Small intestine (tissue), 7 donors: ENCODE measurements around the gene RASGRP2. TPM values are rescaled to one million over a fixed set of nuclear protein-coding genes. Genes with fewer than 3 reads are reported as not detected.

Source experiments
- DNase-seq, 2 donors: peaks; one replicate each; pipeline versions ENCODE4 v3.0.0 to v3.0.0-alpha.2; 2013
- FAIRE-seq: peaks from 2 replicates; lab custom pipeline; 2012; peaks lifted over from hg19 to GRCh38; lab: Jason Lieb, UNC
- H3K27ac ChIP-seq, 3 donors: one replicate each; pipeline ENCODE4 v1.5.1; 2013; ENCODE audit warnings: low read length in 2 of 3, mild to moderate bottlenecking in 2 of 3, control low read depth in 1 of 3, inconsistent platforms in 1 of 3, low read depth in 1 of 3, moderate library complexity in 1 of 3
- H3K27me3 ChIP-seq, 3 donors: one replicate each; pipeline ENCODE4 v1.6.1; 2013; ENCODE audit warnings: low read length in 3 of 3, inconsistent platforms in 1 of 3; ENCODE audit not compliant: control insufficient read depth in 3 of 3, insufficient read depth in 3 of 3
- H3K36me3 ChIP-seq, 3 donors: one replicate each; pipeline ENCODE4 v1.6.1; 2013; ENCODE audit warnings: low read length in 3 of 3, inconsistent platforms in 1 of 3, low read depth in 1 of 3, mild to moderate bottlenecking in 1 of 3, moderate library complexity in 1 of 3; ENCODE audit not compliant: control insufficient read depth in 3 of 3, insufficient read depth in 2 of 3
- H3K4me1 ChIP-seq, 3 donors: one replicate each; pipeline ENCODE4 v1.6.1; 2013; ENCODE audit warnings: low read length in 2 of 3, inconsistent platforms in 1 of 3, low read depth in 1 of 3, mild to moderate bottlenecking in 1 of 3, moderate library complexity in 1 of 3; ENCODE audit not compliant: control insufficient read depth in 3 of 3, insufficient read depth in 2 of 3
- H3K4me3 ChIP-seq, 3 donors: one replicate each; pipeline ENCODE4 v1.5.1; 2013; ENCODE audit warnings: low read length in 3 of 3, control low read depth in 1 of 3, inconsistent platforms in 1 of 3, low read depth in 1 of 3, mild to moderate bottlenecking in 1 of 3, moderate library complexity in 1 of 3
- H3K9me3 ChIP-seq, 2 donors: one replicate each; pipeline ENCODE4 v1.6.1; 2013; ENCODE audit warnings: low read depth in 1 of 2, low read length in 1 of 2; ENCODE audit not compliant: control insufficient read depth in 2 of 2, insufficient read depth in 1 of 2
- WGBS, 3 donors: extraction: QIAGEN DNeasy Blood & Tissue Kit; methylation state at CpG; one replicate each; pipeline ENCODE4 v1.1.7; 2013; 5-methylcytosine and 5-hydroxymethylcytosine counted together
- polyA plus RNA-seq, 4 donors: library from polyadenylated mRNA; stranded (reverse) in 3 of 4; unstranded in 1 of 4; fragments of 200-250 nt in 3 of 4; fragments of 120-200 nt in 1 of 4; gene quantifications; one replicate each; pipeline versions ENCODE4 v1.2.1 to v1.2.3, GENCODE V29; 2013
- donor health status: healthy with polysubstance abuse.
- donor health status: control.
- donor health status: control.
- donor health status: Bipolar disorder and iron deficiency.
- donor health status: healthy.

Gene RASGRP2
- polyA plus RNA-seq, 4 donors = 2.9 to 14.6 (median 4.1) TPM

DNA sequence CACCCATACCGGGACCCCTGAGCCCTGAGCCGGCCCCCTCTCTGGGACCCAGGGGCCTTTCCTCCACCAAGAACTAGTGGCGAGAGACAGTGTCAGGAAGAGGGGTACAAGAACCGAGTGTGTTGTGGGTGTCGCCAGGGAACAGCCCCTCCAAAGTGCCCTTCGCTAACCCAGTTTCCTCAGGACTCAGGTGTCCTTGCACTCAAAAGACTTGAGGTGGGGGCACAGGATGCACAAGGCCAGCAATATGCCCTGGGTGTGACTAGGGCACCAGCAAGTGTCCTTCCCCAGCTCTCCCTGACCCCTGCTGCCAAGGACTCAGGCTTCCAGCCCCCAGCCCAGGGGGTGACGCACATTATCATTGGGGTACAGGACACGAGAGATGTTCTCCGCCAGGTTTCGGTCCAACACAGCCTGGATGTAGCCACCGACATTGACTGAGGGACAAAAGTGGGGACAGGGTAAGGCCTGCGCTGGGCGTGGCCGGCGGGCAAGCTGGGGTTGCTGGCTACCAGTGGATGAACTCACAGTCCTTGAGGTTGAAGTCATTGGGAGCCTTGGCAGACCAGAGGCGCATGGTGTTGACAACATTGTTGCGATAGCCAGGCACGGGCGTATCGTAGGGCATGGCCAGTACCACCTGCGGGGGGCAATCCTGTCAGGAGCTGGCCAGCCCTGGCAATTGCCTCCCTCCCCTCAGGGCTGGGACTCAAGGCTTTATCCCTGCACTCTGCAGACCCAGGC, 11.1 kb upstream of the RASGRP2 start:
- DNase-seq (no peak), FAIRE-seq (no peak)
- H3K36me3 ChIP-seq = peaks cover 0 to 7% (median 0%) of the 10 kb centered on the region in 3 donors
- H3K4me3 ChIP-seq = no peak overlapping the region
- no peaks in the 10 kb centered on the region for H3K27me3 ChIP-seq
- H3K9me3 ChIP-seq = no peaks in the 10 kb centered on the region
- no peak overlapping the region for H3K27ac ChIP-seq
- peaks cover 0 to 4% (median 0%) of the 10 kb centered on the region in 3 donors for H3K4me1 ChIP-seq
- 92% methylated on average over 21 of the region's 21 CpGs for WGBS, 3 donors

DNA sequence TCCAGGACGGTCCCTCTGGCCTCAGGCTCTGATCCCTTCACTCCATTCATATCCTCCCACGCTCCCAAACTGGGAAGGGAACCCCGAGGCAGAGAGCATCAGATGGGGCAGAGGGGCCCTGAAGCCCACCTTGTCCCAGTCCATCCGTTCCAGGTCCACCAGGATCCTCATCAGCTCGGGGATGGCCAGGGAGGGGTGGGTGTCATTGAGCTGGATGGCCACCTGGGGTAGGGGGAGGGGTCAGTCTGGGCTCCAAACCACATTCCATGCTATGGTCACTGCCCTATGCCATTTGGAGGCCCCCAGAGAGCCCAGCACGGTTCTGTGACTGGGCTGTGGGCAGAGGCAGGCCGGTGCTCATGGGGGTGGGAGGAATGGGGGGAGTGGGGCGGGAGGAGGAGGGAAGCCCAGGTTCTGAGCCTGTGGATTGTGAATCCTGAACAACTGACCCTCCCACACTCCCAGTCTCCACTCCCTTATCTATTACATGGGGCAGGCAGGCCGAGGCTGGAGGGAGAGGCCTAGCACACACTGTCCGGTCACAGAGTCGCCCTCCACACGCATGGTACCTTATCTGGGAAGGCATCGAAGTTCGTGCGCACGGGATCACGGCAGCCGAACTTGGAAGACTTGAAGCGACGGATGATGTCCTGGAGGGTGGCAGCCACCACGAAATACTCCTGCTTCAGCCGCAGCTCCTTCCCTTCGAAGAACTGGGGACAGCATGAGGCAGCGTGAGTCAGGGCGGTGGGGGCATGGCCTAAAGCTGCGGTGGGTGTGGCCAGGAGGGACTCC, 10.4 kb upstream of the RASGRP2 start:
- H3K4me1 ChIP-seq = no peaks in the 10 kb centered on the region

DNA sequence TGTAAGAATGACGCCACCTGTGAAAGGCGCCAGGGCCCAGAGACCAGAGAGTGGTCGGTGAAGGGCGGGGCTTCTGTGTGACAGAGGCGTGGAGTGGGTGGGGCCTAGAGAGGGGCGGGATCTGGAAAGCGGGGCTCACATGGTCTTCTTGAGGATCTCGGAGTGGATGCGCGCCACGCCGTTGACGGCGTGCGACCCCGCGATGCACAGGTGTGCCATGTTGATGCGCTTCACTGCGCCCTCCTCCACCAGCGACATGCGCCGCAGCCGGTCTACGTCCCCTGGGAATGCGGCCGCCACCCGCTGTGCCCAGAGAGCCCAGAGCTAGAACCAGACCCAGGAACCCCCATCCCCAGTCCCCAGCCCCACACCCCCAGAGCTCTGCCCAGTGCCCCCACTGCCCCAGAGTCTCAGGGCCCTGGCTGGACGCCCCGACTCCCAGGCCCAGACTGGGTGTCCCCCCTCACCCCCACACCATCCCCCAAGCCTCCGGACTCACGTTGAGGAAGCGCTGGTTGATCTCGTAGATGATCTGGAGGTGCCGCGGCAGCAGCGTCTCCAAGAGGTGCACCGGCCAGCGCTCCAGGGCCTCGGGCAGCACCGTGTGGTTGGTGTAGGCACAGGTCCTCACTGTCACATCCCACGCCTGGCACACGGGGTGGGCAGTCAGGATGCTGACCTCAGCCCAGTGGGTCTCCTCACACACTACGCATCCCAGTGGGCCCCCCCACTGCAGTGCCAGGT, 9.6 kb upstream of the RASGRP2 start:
- no peaks in the 10 kb centered on the region for H3K4me1 ChIP-seq
- 94 to 97% (median 95%) methylated on average over 35 to 43 of the region's 43 CpGs for WGBS, 3 donors
- no peak overlapping the region for H3K27ac ChIP-seq
- DNase-seq (no peak), FAIRE-seq (no peak)
- H3K4me3 ChIP-seq = no peak overlapping the region
- peaks cover 0 to 7% (median 0%) of the 10 kb centered on the region in 3 donors for H3K36me3 ChIP-seq
- H3K9me3 ChIP-seq = no peaks in the 10 kb centered on the region
- no peaks in the 10 kb centered on the region for H3K27me3 ChIP-seq

More for the DNA sequence above, 10.4 kb upstream of the RASGRP2 start:
- H3K27ac ChIP-seq = no peak overlapping the region
- DNase-seq = no peak
- H3K9me3 ChIP-seq = no peaks in the 10 kb centered on the region
- WGBS, 3 donors = 84 to 90% (median 88%) methylated on average over 25 to 26 of the region's 26 CpGs
- peaks cover 0 to 7% (median 0%) of the 10 kb centered on the region in 3 donors for H3K36me3 ChIP-seq
- no peak for FAIRE-seq
- H3K27me3 ChIP-seq = no peaks in the 10 kb centered on the region
- no peak overlapping the region for H3K4me3 ChIP-seq

DNA sequence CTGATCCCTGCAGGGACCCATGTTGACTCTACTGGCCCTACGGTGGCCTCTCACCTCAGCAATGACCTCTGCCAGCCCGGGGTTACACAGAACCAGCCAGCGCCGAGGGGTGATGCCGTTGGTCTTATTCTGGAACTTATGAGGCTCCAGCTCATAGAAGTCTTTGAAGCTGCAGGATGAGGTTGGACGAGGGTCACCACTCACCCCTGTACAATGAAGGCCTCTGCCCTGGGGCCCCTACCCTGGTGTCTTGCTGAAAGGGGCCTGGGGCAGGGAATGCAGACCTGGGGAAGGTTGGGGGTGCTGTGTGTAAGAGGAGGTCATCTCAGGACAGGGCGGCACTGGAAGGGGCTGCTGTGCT, 9.1 kb upstream of the RASGRP2 start:
- Histone ChIP-seq H3K4me1 (no peaks in the 10 kb centered on the region), H3K9me3 (no peaks in the 10 kb centered on the region), H3K27me3 (peaks cover 0 to 3% (median 0%) of the 10 kb centered on the region in 3 donors), H3K27ac (no peak overlapping the region), H3K36me3 (peaks cover 0 to 7% (median 0%) of the 10 kb centered on the region in 3 donors), H3K4me3 (no peak overlapping the region)
- WGBS, 3 donors = 91 to 94% (median 93%) methylated on average over 7 of the region's 7 CpGs
- no peak for FAIRE-seq
- DNase-seq = no peak

DNA sequence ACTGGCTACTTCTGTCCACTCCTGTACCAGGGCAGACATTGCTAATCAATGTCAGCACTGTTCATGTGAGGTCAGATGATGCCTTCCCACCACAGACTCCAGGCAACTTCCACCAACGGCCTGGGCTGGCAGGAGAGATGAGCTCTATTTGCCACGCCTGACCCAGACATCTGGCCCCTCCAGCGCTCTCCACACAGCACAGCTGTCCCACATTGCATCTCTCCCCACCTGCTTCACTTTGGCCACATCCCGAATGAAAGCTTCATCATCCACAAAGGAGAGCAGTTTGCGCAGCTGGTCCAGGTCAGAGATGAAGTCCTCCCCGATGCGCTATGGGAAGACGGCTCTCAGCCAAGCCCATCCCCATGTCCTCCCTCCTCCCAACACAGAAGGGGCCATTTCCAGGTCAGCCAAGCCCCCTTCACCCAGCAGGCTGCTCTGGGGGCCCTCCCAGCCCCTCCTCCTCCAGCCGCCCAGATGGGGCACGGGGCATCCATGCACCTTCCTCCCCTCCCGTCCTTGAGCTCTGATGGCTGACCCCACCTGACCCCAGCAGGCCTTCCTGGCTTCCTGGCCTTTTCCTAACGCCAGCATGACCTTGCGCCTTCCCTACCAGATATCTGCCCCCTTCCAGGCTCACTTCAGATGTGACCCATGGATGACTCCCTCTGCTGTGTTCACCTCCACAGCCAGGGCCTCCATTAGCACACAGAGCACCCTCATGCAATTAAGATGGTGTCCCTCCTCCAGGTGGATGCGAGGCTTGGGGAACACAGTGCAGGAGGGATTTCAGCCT, 8.4 kb upstream of the RASGRP2 start:
- FAIRE-seq = no peak
- Histone ChIP-seq H3K36me3 (peaks cover 0 to 4% (median 0%) of the 10 kb centered on the region in 3 donors), H3K4me1 (no peaks in the 10 kb centered on the region), H3K27me3 (peaks cover 0 to 5% (median 0%) of the 10 kb centered on the region in 3 donors), H3K4me3 (no peak overlapping the region), H3K9me3 (no peaks in the 10 kb centered on the region), H3K27ac (no peak overlapping the region)
- 82 to 85% (median 84%) methylated on average over 14 of the region's 14 CpGs for WGBS, 3 donors
- DNase-seq = no peak

DNA sequence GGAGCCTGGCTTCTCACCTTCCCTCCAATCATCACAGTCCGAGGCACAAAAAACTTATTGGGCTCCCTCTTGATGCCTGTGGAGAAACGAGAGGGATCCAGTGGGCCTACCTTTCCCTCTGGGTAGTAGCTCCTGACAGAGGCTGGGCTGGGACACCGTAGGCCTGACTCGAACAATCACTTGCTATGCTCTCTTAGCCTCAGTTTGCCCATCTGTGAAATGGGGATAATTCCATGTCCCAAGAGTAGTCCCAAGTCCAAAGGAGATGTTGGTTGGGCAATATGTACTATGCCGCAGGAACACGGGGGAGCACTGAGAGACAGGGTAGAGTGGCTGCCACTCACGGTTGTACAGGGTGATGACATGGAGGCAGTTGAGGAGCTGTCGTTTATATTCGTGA, 7.6 kb upstream of the RASGRP2 start:
- DNase-seq (no peak), FAIRE-seq (no peak)
- Histone ChIP-seq H3K27ac (no peak overlapping the region), H3K9me3 (no peaks in the 10 kb centered on the region), H3K4me3 (no peak overlapping the region), H3K4me1 (no peaks in the 10 kb centered on the region), H3K27me3 (peaks cover 0 to 13% (median 0%) of the 10 kb centered on the region in 3 donors), H3K36me3 (peaks cover 0 to 4% (median 0%) of the 10 kb centered on the region in 3 donors)
- 85 to 93% (median 92%) methylated on average over 9 of the region's 9 CpGs for WGBS, 3 donors

DNA sequence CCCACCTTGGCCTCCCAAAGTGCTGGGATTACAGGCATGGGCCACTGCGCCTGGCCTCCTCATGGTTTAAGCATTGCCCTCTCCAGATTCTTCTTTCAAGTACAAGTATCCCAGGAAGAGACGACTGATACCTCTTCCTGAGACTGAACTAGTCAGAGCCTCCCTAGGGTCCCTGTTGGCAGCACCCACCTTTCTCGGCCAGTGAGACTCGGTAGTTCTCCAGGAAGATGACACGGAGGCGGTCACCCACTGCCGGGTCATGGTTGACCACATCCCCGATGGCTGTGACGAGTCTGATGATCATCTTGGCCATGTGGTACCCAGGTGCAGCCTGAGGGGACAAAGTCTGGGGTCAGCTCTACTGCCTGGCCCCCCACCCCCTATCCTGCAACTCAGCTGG, 7.2 kb upstream of the RASGRP2 start:
- FAIRE-seq = no peak

More for the DNA sequence above, 7.2 kb upstream of the RASGRP2 start:
- H3K4me1 ChIP-seq = no peaks in the 10 kb centered on the region
- H3K27ac ChIP-seq = no peak overlapping the region
- WGBS, 3 donors = 93 to 97% (median 94%) methylated on average over 9 of the region's 9 CpGs
- no peak overlapping the region for H3K4me3 ChIP-seq
- H3K27me3 ChIP-seq = peaks cover 0 to 18% (median 0%) of the 10 kb centered on the region in 3 donors
- no peaks in the 10 kb centered on the region for H3K9me3 ChIP-seq
- peaks cover 0 to 4% (median 0%) of the 10 kb centered on the region in 3 donors for H3K36me3 ChIP-seq
- no peak for DNase-seq
